H1 (cell line): ENCODE data around the gene SRSF12. TPM values are rescaled to one million over a fixed set of nuclear protein-coding genes. Genes with fewer than 3 reads are reported as not detected.

Experiments used
- CTCF ChIA-PET: fragments of 300-600 bp; sonication (Branson Sonifier 250); formaldehyde crosslinking; loops from one replicate; lab custom pipeline; 2021; ENCODE audit not compliant: partially characterized antibody; lab: Charles Lee
- POLR2A ChIA-PET: fragments of 300-600 bp; sonication (Branson Sonifier 250); formaldehyde crosslinking; loops from one replicate; lab custom pipeline; 2021; ENCODE audit warnings: inconsistent platforms; ENCODE audit not compliant: partially characterized antibody; lab: Charles Lee
- DNase-seq, 2 experiments: peaks; one replicate each; pipeline versions ENCODE4 v3.0.0 to v3.0.0-alpha.2; 2010 to 2022; ENCODE audit warnings: low spot score in 2 of 2, low read depth in 1 of 2, mixed read lengths in 1 of 2
- FAIRE-seq: peaks from 2 replicates; lab custom pipeline; 2011; peaks lifted over from hg19 to GRCh38; lab: Jason Lieb, UNC
- H2AFZ ChIP-seq: 2 replicates; pipeline ENCODE4 v1.8.1; 2012; ENCODE audit warnings: low read length, inconsistent platforms
- H2AK5ac ChIP-seq: 2 replicates; pipeline ENCODE4 v1.6.1; 2013; ENCODE audit warnings: low read depth, low read length
- H2BK120ac ChIP-seq: replicated peaks from 2 replicates; pipeline ENCODE3; 2013; ENCODE audit warnings: low read depth, low read length, inconsistent platforms
- H2BK12ac ChIP-seq: 2 replicates; pipeline ENCODE4 v1.6.1; 2013; ENCODE audit warnings: low read depth, low read length
- H2BK15ac ChIP-seq: 2 replicates; pipeline ENCODE4 v1.6.1; 2013; ENCODE audit warnings: low read length
- H2BK20ac ChIP-seq: 2 replicates; pipeline ENCODE4 v1.6.1; 2013; ENCODE audit warnings: low read length
- H2BK5ac ChIP-seq: 2 replicates; pipeline ENCODE4 v1.6.1; 2013; ENCODE audit warnings: low read depth, low read length
- H3K14ac ChIP-seq: 2 replicates; pipeline ENCODE4 v1.6.1; 2013; ENCODE audit warnings: inconsistent platforms; ENCODE audit not compliant: insufficient read length
- H3K18ac ChIP-seq: 2 replicates; pipeline ENCODE4 v1.6.1; 2013; ENCODE audit warnings: low read length; ENCODE audit errors: extremely low read depth
- H3K23ac ChIP-seq: 2 replicates; pipeline ENCODE4 v1.6.1; 2013; ENCODE audit warnings: inconsistent platforms; ENCODE audit not compliant: insufficient read length
- H3K23me2 ChIP-seq: 2 replicates; pipeline ENCODE4 v1.6.1; 2013; ENCODE audit warnings: low read depth, low read length
- H3K27ac ChIP-seq: 2 replicates; pipeline ENCODE4 v1.6.1; 2011; ENCODE audit warnings: low read depth, low read length, inconsistent platforms
- H3K27me3 ChIP-seq, 4 experiments: replicated peaks in 1 of 4; 1 replicate in 1 of 4; 2 replicates in 3 of 4; pipeline versions ENCODE4 v1.6.1 to v1.8.1; 2011 to 2013; ENCODE audit warnings: low read length in 3 of 4, mild to moderate bottlenecking in 3 of 4, inconsistent platforms in 2 of 4, mixed read lengths in 2 of 4, moderate library complexity in 1 of 4; ENCODE audit not compliant: control insufficient read depth in 3 of 4, insufficient read depth in 3 of 4; ENCODE audit errors: extremely low read depth in 1 of 4
- H3K36me3 ChIP-seq, 4 experiments: 2 replicates each; pipeline versions ENCODE4 v1.6.1 to v1.8.1; 2011 to 2013; ENCODE audit warnings: mild to moderate bottlenecking in 4 of 4, low read length in 3 of 4, moderate library complexity in 2 of 4, control low read depth in 1 of 4, inconsistent platforms in 1 of 4; ENCODE audit not compliant: insufficient read depth in 4 of 4, control insufficient read depth in 2 of 4
- H3K4ac ChIP-seq: replicated peaks from 2 replicates; pipeline ENCODE3; 2013; ENCODE audit warnings: low read length, low read depth, mixed read lengths, inconsistent platforms; ENCODE audit not compliant: insufficient read length
- H3K4me1 ChIP-seq, 4 experiments: replicated peaks in 1 of 4; 1 replicate in 1 of 4; 2 replicates in 3 of 4; pipeline versions ENCODE4 v1.6.1 to v1.8.1; 2011 to 2013; ENCODE audit warnings: low read length in 3 of 4, inconsistent platforms in 2 of 4, mixed read lengths in 1 of 4; ENCODE audit not compliant: insufficient read depth in 4 of 4, control insufficient read depth in 3 of 4
- H3K4me2 ChIP-seq, 2 experiments: 2 replicates each; pipeline versions ENCODE4 v1.6.1 to v1.8.1; 2011 to 2013; ENCODE audit warnings: low read depth in 2 of 2, low read length in 2 of 2, control low read depth in 1 of 2, inconsistent platforms in 1 of 2, mild to moderate bottlenecking in 1 of 2; ENCODE audit not compliant: insufficient read depth in 1 of 2
- H3K4me3 ChIP-seq, 4 experiments: fragments of 200-600, 300-600 bp in 1 of 4; sonication (generic), shearing (Covaris generic), sonication (Bioruptor Twin) in 1 of 4; 2 replicates each; pipeline versions ENCODE4 v1.5.1 to v1.8.1; 2011 to 2016; ENCODE audit warnings: low read length in 4 of 4, low read depth in 3 of 4, control low read depth in 2 of 4, inconsistent platforms in 2 of 4, mild to moderate bottlenecking in 2 of 4, mixed read lengths in 1 of 4, moderate library complexity in 1 of 4; ENCODE audit not compliant: insufficient read depth in 2 of 4; ENCODE audit errors: extremely low read depth in 1 of 4
- H3K56ac ChIP-seq: replicated peaks from 2 replicates; pipeline ENCODE3; 2013; ENCODE audit warnings: low read depth, mild to moderate bottlenecking, mixed read lengths, low read length, inconsistent platforms; ENCODE audit not compliant: insufficient read length
- H3K79me1 ChIP-seq: 2 replicates; pipeline ENCODE4 v1.6.1; 2013; ENCODE audit warnings: low read depth, low read length, control low read depth
- H3K79me2 ChIP-seq, 2 experiments: 2 replicates each; pipeline versions ENCODE4 v1.6.1 to v1.8.1; 2012 to 2013; ENCODE audit warnings: low read length in 2 of 2, mild to moderate bottlenecking in 2 of 2, inconsistent platforms in 1 of 2; ENCODE audit not compliant: insufficient read depth in 2 of 2, control insufficient read depth in 1 of 2
- H3K9ac ChIP-seq, 4 experiments: replicated peaks in 1 of 4; 1 replicate in 1 of 4; 2 replicates in 3 of 4; pipeline versions ENCODE4 v1.6.1 to v1.8.1; 2011 to 2013; ENCODE audit warnings: low read depth in 3 of 4, low read length in 3 of 4, control low read depth in 2 of 4, mild to moderate bottlenecking in 2 of 4, moderate library complexity in 2 of 4, inconsistent platforms in 1 of 4; ENCODE audit errors: extremely low read depth in 1 of 4
- H3K9me3 ChIP-seq, 2 experiments: 2 replicates each; pipeline versions ENCODE4 v1.6.1 to v1.8.1; 2012 to 2013; ENCODE audit warnings: mild to moderate bottlenecking in 2 of 2, moderate library complexity in 2 of 2, control low read depth in 1 of 2, inconsistent platforms in 1 of 2, low read depth in 1 of 2, low read length in 1 of 2, mixed read lengths in 1 of 2; ENCODE audit not compliant: insufficient read depth in 2 of 2
- H4K20me1 ChIP-seq, 2 experiments: replicated peaks in 1 of 2; 2 replicates each; pipeline versions ENCODE3 to v1.8.1; 2011 to 2013; ENCODE audit warnings: inconsistent platforms in 2 of 2, low read length in 2 of 2, mild to moderate bottlenecking in 1 of 2; ENCODE audit not compliant: insufficient read depth in 2 of 2, control insufficient read depth in 1 of 2
- H4K5ac ChIP-seq: 2 replicates; pipeline ENCODE4 v1.6.1; 2013; ENCODE audit warnings: low read length, low read depth, mixed read lengths, inconsistent platforms; ENCODE audit not compliant: insufficient read length
- H4K8ac ChIP-seq: 2 replicates; pipeline ENCODE4 v1.8.0; 2013; ENCODE audit warnings: mild to moderate bottlenecking, moderate library complexity, low read length, inconsistent platforms; ENCODE audit not compliant: insufficient read depth; ENCODE audit errors: extremely low read depth
- H4K91ac ChIP-seq: replicated peaks from 2 replicates; pipeline ENCODE3; 2013; ENCODE audit warnings: low read length, mixed read lengths, inconsistent platforms; ENCODE audit not compliant: insufficient read length
- JUND ChIP-seq: IDR thresholded peaks from 2 replicates; pipeline ENCODE4 v1.6.1; 2011; ENCODE audit warnings: mild to moderate bottlenecking, improper control_type of control experiment, low read length
- SIN3A ChIP-seq, 2 experiments: IDR thresholded peaks in 1 of 2; conservative IDR thresholded peaks in 1 of 2; 2 replicates each; pipeline ENCODE4 v1.6.1; 2011 to 2012; ENCODE audit warnings: low read length in 2 of 2, improper control_type of control experiment in 1 of 2, low read depth in 1 of 2, mild to moderate bottlenecking in 1 of 2
- WGBS, 2 experiments: shearing (Covaris generic) in 1 of 2; methylation state at CpG; one replicate each; pipeline versions ENCODE4 v1.1.6 to v1.1.7; 2013 to 2015; ENCODE audit warnings: low lambda C conversion rate in 2 of 2, mixed read lengths in 2 of 2, inconsistent platforms in 1 of 2, low coverage in 1 of 2, missing lambda C conversion rate in 1 of 2; ENCODE audit not compliant: insufficient replicate concordance in 2 of 2, insufficient coverage in 1 of 2, insufficient read length in 1 of 2; ENCODE audit errors: extremely low coverage in 1 of 2, missing lambda C conversion rate in 1 of 2; 5-methylcytosine and 5-hydroxymethylcytosine counted together
- polyA plus RNA-seq, 7 experiments: library from polyadenylated mRNA; depleted of rRNA in 3 of 7; stranded (reverse) in 5 of 7; unstranded in 2 of 7; fragments of >200 nt in 5 of 7; fragments of 200-250 nt in 2 of 7; gene quantifications; 1 replicate in 5 of 7; 2 replicates in 1 of 7; 4 replicates in 1 of 7; pipeline versions ENCODE4 v1.2.1 to v1.2.3, GENCODE V29; 2011 to 2013; ENCODE audit warnings: missing spikeins in 2 of 7, mixed read lengths in 2 of 7
- total RNA-seq: library from RNA; stranded (reverse); fragmentation: NEBNext Ultra II Directional; extraction: Animal tissue kit (Norgen Biotek cat#: 25700); gene quantifications from 2 replicates; pipeline ENCODE4 v1.2.1, GENCODE V29; 2021

The SRSF12 gene
- total and polyA plus RNA-seq, 2 of the 8 experiments (the other 6 are each of a cell fraction or from before 2014, with no cell fraction given), result 2.6 to 4.2 TPM

DNA sequence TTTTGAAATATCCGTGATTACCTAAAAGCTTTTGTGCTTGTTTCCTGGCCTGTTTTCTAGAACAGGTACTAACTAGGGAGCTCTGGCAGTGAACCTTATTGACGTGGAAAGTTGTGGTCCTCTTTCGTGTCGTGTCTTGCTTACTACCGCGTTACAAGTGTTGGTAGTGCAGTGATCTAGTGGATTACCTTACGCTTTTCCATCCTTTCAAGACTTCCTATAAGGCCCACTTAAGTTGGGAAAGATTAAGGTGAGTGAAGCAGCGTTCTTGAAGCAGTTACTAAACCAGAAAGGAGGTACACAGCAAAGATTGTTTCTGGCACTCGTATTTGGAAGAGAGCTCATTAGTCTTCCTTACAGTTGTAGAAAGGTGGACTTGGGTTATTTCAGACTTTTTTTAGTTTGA is 35.4 kb downstream of the SRSF12 start:
- H4K20me1 ChIP-seq, result peaks cover 6 to 8% of the 10 kb centered on the region in 2 experiments
- H2BK120ac ChIP-seq, result no peak overlapping the region
- H3K4me2 ChIP-seq, result peak overlapping the region; percentile 86 to 89
- H2BK15ac ChIP-seq, result peak overlapping the region; percentile 21; the same call in 1 of the 2 replicates
- peak overlapping the region; percentile 79 to 98 (median 92) for H3K4me3 ChIP-seq
- CTCF ChIA-PET, result interaction anchor here (1.1 to 2.0 kb wide), 4 partner anchors 31 to 100 kb away, joined by 3 to 13 read pairs (median 4); no protein-coding TSS in a partner anchor
- H2AK5ac ChIP-seq, result no peak overlapping the region; the same call in 1 of the 2 replicates
- no peak overlapping the region; the same call in 1 of the 2 replicates for H2BK12ac ChIP-seq
- FAIRE-seq (no peak), DNase-seq (no peak)
- H4K91ac ChIP-seq, result no peak overlapping the region
- 50% methylated on average over 9 of the region's 9 CpGs; no CpG with 5 or more reads in 1 of the 2 experiments for WGBS, 2 experiments
- POLR2A ChIA-PET, result interaction anchor here (1.3 to 2.5 kb wide), 3 partner anchors 10 to 100 kb away, joined by 4 to 12 read pairs (median 7); partner anchors contain the start of gene SRSF12
- H3K14ac ChIP-seq, result no peak overlapping the region
- H4K8ac ChIP-seq, result no peak overlapping the region
- no peak overlapping the region for H3K56ac ChIP-seq
- no peak overlapping the region for H4K5ac ChIP-seq
- H3K79me1 ChIP-seq, result no peaks in the 10 kb centered on the region
- peak overlapping the region in 3 of 4 experiments; percentile 54 to 92 (median 78); a peak in 4 of 7 replicates for H3K9ac ChIP-seq
- H3K23ac ChIP-seq, result no peak overlapping the region
- no peak overlapping the region for H2AFZ ChIP-seq
- no peak overlapping the region for H3K27ac ChIP-seq
- peaks cover 8 to 26% (median 13%) of the 10 kb centered on the region in 4 experiments for H3K4me1 ChIP-seq
- no peak for TF ChIP-seq JUND
- 0 out of 4 replicates have a peak, but pooled peaks of 1 of the 2 experiments have one; percentile 39 for TF ChIP-seq SIN3A (conservative IDR thresholded peaks at IDR 0.05 in 1 of 2, IDR thresholded peaks at IDR 0.05 in 1 of 2; ENCODE audit: low read depth in 1 of 2, low read length in 2 of 2)
- H3K18ac ChIP-seq, result no peak overlapping the region
- H2BK5ac ChIP-seq, result no peak overlapping the region
- H3K79me2 ChIP-seq, result peaks cover 8 to 27% of the 10 kb centered on the region in 2 experiments; a peak in 3 of 4 replicates
- peaks cover 0 to 19% (median 3%) of the 10 kb centered on the region in 4 experiments; a peak in 2 of 8 replicates for H3K36me3 ChIP-seq
- peaks cover 8% of the 10 kb centered on the region for H3K23me2 ChIP-seq
- H3K9me3 ChIP-seq, result no peaks in the 10 kb centered on the region
- H3K4ac ChIP-seq, result no peak overlapping the region
- H3K27me3 ChIP-seq, result no peaks in the 10 kb centered on the region
- H2BK20ac ChIP-seq, result no peak overlapping the region
